HUES48 (cell line): ENCODE results near the gene PSMB5.

ENCODE experiments used
- H3K27ac ChIP-seq: one replicate; pipeline ENCODE4 v1.7.0; 2013; ENCODE audit warnings: low read depth, low read length, inconsistent platforms
- H3K27me3 ChIP-seq: 2 replicates; pipeline ENCODE4 v1.6.1; 2013; ENCODE audit warnings: mild to moderate bottlenecking, low read length; ENCODE audit not compliant: control insufficient read depth, insufficient read depth
- H3K36me3 ChIP-seq: 2 replicates; pipeline ENCODE4 v1.6.1; 2013; ENCODE audit warnings: low read length; ENCODE audit not compliant: control insufficient read depth, insufficient read depth
- H3K4me1 ChIP-seq: 2 replicates; pipeline ENCODE4 v1.6.1; 2013; ENCODE audit warnings: mild to moderate bottlenecking, low read length; ENCODE audit not compliant: control insufficient read depth, insufficient read depth
- H3K4me3 ChIP-seq: 2 replicates; pipeline ENCODE4 v1.5.1; 2013; ENCODE audit warnings: mild to moderate bottlenecking, low read depth, low read length
- H3K9ac ChIP-seq: 2 replicates; pipeline ENCODE4 v1.6.1; 2013; ENCODE audit warnings: mild to moderate bottlenecking, low read depth, low read length, moderate library complexity
- H3K9me3 ChIP-seq: 2 replicates; pipeline ENCODE4 v1.6.1; 2013; ENCODE audit warnings: low read length; ENCODE audit not compliant: control insufficient read depth, insufficient read depth

PSMB5 gene

GRCh38 chr14:23051141-23052057, 16.7 kb upstream of the PSMB5 start:
- Histone ChIP-seq H3K4me3 (no peak overlapping the region), H3K27me3 (0 out of 2 replicates have a peak, but pooled peaks cover 2% of the 10 kb centered on the region), H3K9me3 (no peaks in the 10 kb centered on the region), H3K36me3 (peaks cover 18% of the 10 kb centered on the region), H3K9ac (no peak overlapping the region), H3K4me1 (peaks cover 7% of the 10 kb centered on the region), H3K27ac (no peak overlapping the region)

- Histone ChIP-seq H3K27ac (no peak overlapping the region), H3K9me3 (no peaks in the 10 kb centered on the region), H3K4me3 (no peak overlapping the region), H3K4me1 (no peaks in the 10 kb centered on the region), H3K36me3 (peaks cover 17% of the 10 kb centered on the region), H3K27me3 (no peaks in the 10 kb centered on the region), H3K9ac (no peak overlapping the region)
These were observed 14.3 kb upstream of the PSMB5 start for GRCh38 chr14:23049011-23049410.

GRCh38 chr14:23047751-23048693, 13.3 kb upstream of the PSMB5 start:
- Histone ChIP-seq H3K36me3 (peaks cover 8% of the 10 kb centered on the region), H3K9ac (no peak overlapping the region), H3K27ac (no peak overlapping the region), H3K4me1 (no peaks in the 10 kb centered on the region), H3K4me3 (no peak overlapping the region), H3K27me3 (no peaks in the 10 kb centered on the region), H3K9me3 (no peaks in the 10 kb centered on the region)

- Histone ChIP-seq H3K27me3 (no peaks in the 10 kb centered on the region), H3K4me3 (no peak overlapping the region), H3K27ac (no peak overlapping the region), H3K9me3 (no peaks in the 10 kb centered on the region), H3K9ac (no peak overlapping the region), H3K4me1 (no peaks in the 10 kb centered on the region), H3K36me3 (peaks cover 5% of the 10 kb centered on the region)
These were observed 12.4 kb upstream of the PSMB5 start for GRCh38 chr14:23047034-23047634.

- Histone ChIP-seq H3K4me1 (no peaks in the 10 kb centered on the region), H3K9me3 (no peaks in the 10 kb centered on the region), H3K36me3 (peaks cover 5% of the 10 kb centered on the region), H3K9ac (no peak overlapping the region), H3K27ac (no peak overlapping the region), H3K27me3 (no peaks in the 10 kb centered on the region), H3K4me3 (no peak overlapping the region)
These were observed 11.0 kb upstream of the PSMB5 start for GRCh38 chr14:23045419-23046357.

- H3K27ac ChIP-seq, result no peak overlapping the region
- H3K9ac ChIP-seq, result no peak overlapping the region
- H3K4me3 ChIP-seq, result no peak overlapping the region
- no peaks in the 10 kb centered on the region for H3K27me3 ChIP-seq
- H3K4me1 ChIP-seq, result no peaks in the 10 kb centered on the region
- H3K9me3 ChIP-seq, result no peaks in the 10 kb centered on the region
- peaks cover 2% of the 10 kb centered on the region for H3K36me3 ChIP-seq
These were observed 10.1 kb upstream of the PSMB5 start for GRCh38 chr14:23044840-23045239.

- no peaks in the 10 kb centered on the region for H3K9me3 ChIP-seq
- H3K36me3 ChIP-seq, result no peaks in the 10 kb centered on the region; the same call in 1 of the 2 replicates
- no peaks in the 10 kb centered on the region for H3K27me3 ChIP-seq
- no peak overlapping the region for H3K4me3 ChIP-seq
- no peak overlapping the region for H3K9ac ChIP-seq
- H3K27ac ChIP-seq, result no peak overlapping the region
- H3K4me1 ChIP-seq, result no peaks in the 10 kb centered on the region
These were observed 9.1 kb upstream of the PSMB5 start for GRCh38 chr14:23043754-23044153.

- no peaks in the 10 kb centered on the region for H3K4me1 ChIP-seq
- no peaks in the 10 kb centered on the region for H3K27me3 ChIP-seq
- no peak overlapping the region for H3K27ac ChIP-seq
- no peak overlapping the region for H3K4me3 ChIP-seq
- H3K36me3 ChIP-seq, result no peaks in the 10 kb centered on the region; the same call in 1 of the 2 replicates
- no peaks in the 10 kb centered on the region for H3K9me3 ChIP-seq
- no peak overlapping the region for H3K9ac ChIP-seq
These were observed 8.4 kb upstream of the PSMB5 start for GRCh38 chr14:23043145-23043544.

- Histone ChIP-seq H3K9me3 (no peaks in the 10 kb centered on the region), H3K27me3 (no peaks in the 10 kb centered on the region), H3K36me3 (no peaks in the 10 kb centered on the region), H3K9ac (no peak within 1 kb of the TSS), H3K27ac (no peak within 1 kb of the TSS), H3K4me3 (no peak within 1 kb of the TSS), H3K4me1 (no peaks in the 10 kb centered on the region)
These were observed 7.7 kb upstream of the PSMB5 start, which contains the start of gene PSMB11 for GRCh38 chr14:23042162-23042965. Gene PSMB11, plus strand, starts transcription at chr14:23042212. Its CDS starts 14 bp downstream, at chr14:23042226.
